ENCODE data around the gene SMARCB1.

The SMARCB1 gene

GRCh38 chr22:23754980-23755636 lies 31.7 kb upstream of the SMARCB1 start:
- Histone ChIP-seq H4K8ac (ENCODE audit: low read depth, low read length) (no peak overlapping the region), H3K18ac (ENCODE audit: low read length) (no peak overlapping the region), H3K4me1 (ENCODE audit: control insufficient read depth, low read depth, low read length) (no peaks in the 10 kb centered on the region), H2BK5ac (ENCODE audit: low read length) (no peak overlapping the region), H3K4me3 (ENCODE audit: low read length) (no peak overlapping the region), H3K79me2 (ENCODE audit: control insufficient read depth, insufficient read depth, low read length) (no peaks in the 10 kb centered on the region), H3K23ac (ENCODE audit: low read length) (no peak overlapping the region), H3K27ac (ENCODE audit: low read depth, low read length) (no peak overlapping the region), H4K5ac (ENCODE audit: low read length) (no peak overlapping the region), H3K36me3 (ENCODE audit: control insufficient read depth, insufficient read depth, low read length) (no peaks in the 10 kb centered on the region), H3K4ac (ENCODE audit: low read depth, low read length) (no peak overlapping the region), H3K9ac (ENCODE audit: low read length) (no peak overlapping the region), H3K27me3 (ENCODE audit: insufficient read depth, low read length, poor library complexity) (no peaks in the 10 kb centered on the region), H2BK120ac (ENCODE audit: low read depth, low read length) (no peak overlapping the region), H2BK15ac (replicated peaks; ENCODE audit: low read depth) (no peak overlapping the region), H3K4me2 (ENCODE audit: low read length) (no peak overlapping the region), H2AK5ac (ENCODE audit: low read length) (no peak overlapping the region), H3K79me1 (ENCODE audit: low read length) (no peaks in the 10 kb centered on the region), H3K56ac (ENCODE audit: low read length) (no peak overlapping the region)
- DNase-seq, result no peak
- WGBS (ENCODE audit: extremely low coverage, insufficient coverage, low lambda C conversion rate), result no CpG with 5 or more reads among the region's 6 CpGs

DNA sequence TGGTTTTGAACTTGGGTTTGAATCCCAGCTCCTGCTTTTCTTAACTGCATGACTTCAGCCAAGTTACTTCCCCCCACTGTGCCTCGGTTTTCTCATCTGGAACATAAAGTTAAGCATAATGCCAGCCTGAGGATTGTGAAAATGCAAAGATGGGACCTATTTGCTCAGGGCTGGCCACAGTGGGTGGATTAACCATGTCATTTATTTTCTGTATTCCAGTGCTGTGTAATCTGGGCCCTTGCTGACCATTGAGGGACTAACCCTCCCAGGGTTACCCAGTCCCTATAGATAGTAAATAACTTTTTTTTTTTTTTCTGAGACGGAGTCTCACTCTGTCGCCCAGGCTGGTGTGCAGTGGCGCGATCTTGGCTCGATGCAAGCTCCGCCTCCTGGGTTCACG lies 31.1 kb upstream of the SMARCB1 start:
- Histone ChIP-seq H2BK120ac (ENCODE audit: low read depth, low read length) (no peak overlapping the region), H2AK5ac (ENCODE audit: low read length) (no peak overlapping the region), H3K18ac (ENCODE audit: low read length) (no peak overlapping the region), H3K27me3 (ENCODE audit: insufficient read depth, low read length, poor library complexity) (no peaks in the 10 kb centered on the region), H3K4me1 (ENCODE audit: control insufficient read depth, low read depth, low read length) (no peaks in the 10 kb centered on the region), H3K4me2 (ENCODE audit: low read length) (no peak overlapping the region), H3K79me2 (ENCODE audit: control insufficient read depth, insufficient read depth, low read length) (no peaks in the 10 kb centered on the region), H3K79me1 (ENCODE audit: low read length) (no peaks in the 10 kb centered on the region), H3K36me3 (ENCODE audit: control insufficient read depth, insufficient read depth, low read length) (no peaks in the 10 kb centered on the region), H3K4me3 (ENCODE audit: low read length) (no peak overlapping the region), H3K56ac (ENCODE audit: low read length) (no peak overlapping the region), H3K4ac (ENCODE audit: low read depth, low read length) (no peak overlapping the region), H4K8ac (ENCODE audit: low read depth, low read length) (no peak overlapping the region), H3K27ac (ENCODE audit: low read depth, low read length) (no peak overlapping the region), H2BK5ac (ENCODE audit: low read length) (no peak overlapping the region), H2BK15ac (replicated peaks; ENCODE audit: low read depth) (no peak overlapping the region), H3K23ac (ENCODE audit: low read length) (no peak overlapping the region), H4K5ac (ENCODE audit: low read length) (no peak overlapping the region), H3K9ac (ENCODE audit: low read length) (no peak overlapping the region)
- DNase-seq, result no peak
- no CpG with 5 or more reads among the region's 8 CpGs for WGBS (ENCODE audit: extremely low coverage, insufficient coverage, low lambda C conversion rate)

- no peaks in the 10 kb centered on the region for H3K36me3 ChIP-seq (ENCODE audit: control insufficient read depth, insufficient read depth, low read length)
- H3K23ac ChIP-seq (ENCODE audit: low read length), result no peak overlapping the region
- no peak overlapping the region for H4K5ac ChIP-seq (ENCODE audit: low read length)
- no peak for DNase-seq
- H3K18ac ChIP-seq (ENCODE audit: low read length), result no peak overlapping the region
- no peak overlapping the region for H2BK15ac ChIP-seq (replicated peaks; ENCODE audit: low read depth)
- H3K4me3 ChIP-seq (ENCODE audit: low read length), result no peak overlapping the region
- no peak overlapping the region for H2BK120ac ChIP-seq (ENCODE audit: low read depth, low read length)
- H3K9ac ChIP-seq (ENCODE audit: low read length), result no peak overlapping the region
- WGBS (ENCODE audit: extremely low coverage, insufficient coverage, low lambda C conversion rate), result no CpG with 5 or more reads among the region's 4 CpGs
- no peaks in the 10 kb centered on the region for H3K79me2 ChIP-seq (ENCODE audit: control insufficient read depth, insufficient read depth, low read length)
- no peak overlapping the region for H3K4ac ChIP-seq (ENCODE audit: low read depth, low read length)
- no peak overlapping the region for H2BK5ac ChIP-seq (ENCODE audit: low read length)
- no peak overlapping the region for H3K56ac ChIP-seq (ENCODE audit: low read length)
- no peaks in the 10 kb centered on the region for H3K79me1 ChIP-seq (ENCODE audit: low read length)
- no peaks in the 10 kb centered on the region for H3K27me3 ChIP-seq (ENCODE audit: insufficient read depth, low read length, poor library complexity)
- H3K4me1 ChIP-seq (ENCODE audit: control insufficient read depth, low read depth, low read length), result no peaks in the 10 kb centered on the region
- H2AK5ac ChIP-seq (ENCODE audit: low read length), result no peak overlapping the region
- H4K8ac ChIP-seq (ENCODE audit: low read depth, low read length), result no peak overlapping the region
- no peak overlapping the region for H3K27ac ChIP-seq (ENCODE audit: low read depth, low read length)
- no peak overlapping the region for H3K4me2 ChIP-seq (ENCODE audit: low read length)
These were observed 29.9 kb upstream of the SMARCB1 start for GRCh38 chr22:23756891-23757290.

DNA sequence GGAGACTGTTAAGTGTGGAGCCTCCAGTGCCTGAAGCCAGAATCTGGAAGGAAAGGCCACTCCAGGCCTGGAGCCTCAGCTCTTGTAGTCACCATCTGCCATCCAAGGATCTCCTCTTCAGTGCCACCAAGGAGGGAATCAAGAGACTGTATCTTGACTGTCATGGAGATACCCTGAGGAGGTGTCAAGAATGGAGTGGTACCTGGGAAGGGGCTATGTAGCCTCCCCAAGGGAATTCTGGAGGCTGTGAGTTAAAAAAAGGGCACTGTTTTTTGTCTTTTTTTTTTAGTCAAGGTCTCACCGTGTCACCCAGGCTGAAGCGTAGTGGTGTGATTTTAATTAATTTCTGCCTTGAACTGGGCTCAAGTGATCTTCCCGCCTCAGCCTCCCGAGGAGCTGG lies 27.2 kb upstream of the SMARCB1 start:
- Histone ChIP-seq H3K36me3 (ENCODE audit: control insufficient read depth, insufficient read depth, low read length) (no peaks in the 10 kb centered on the region), H3K4ac (ENCODE audit: low read depth, low read length) (no peak overlapping the region), H3K56ac (ENCODE audit: low read length) (no peak overlapping the region), H3K79me2 (ENCODE audit: control insufficient read depth, insufficient read depth, low read length) (no peaks in the 10 kb centered on the region), H2BK5ac (ENCODE audit: low read length) (no peak overlapping the region), H3K23ac (ENCODE audit: low read length) (no peak overlapping the region), H3K27ac (ENCODE audit: low read depth, low read length) (no peak overlapping the region), H3K4me3 (ENCODE audit: low read length) (no peak overlapping the region), H2AK5ac (ENCODE audit: low read length) (no peak overlapping the region), H4K5ac (ENCODE audit: low read length) (no peak overlapping the region), H2BK15ac (replicated peaks; ENCODE audit: low read depth) (no peak overlapping the region), H3K18ac (ENCODE audit: low read length) (no peak overlapping the region), H3K79me1 (ENCODE audit: low read length) (no peaks in the 10 kb centered on the region), H3K9ac (ENCODE audit: low read length) (no peak overlapping the region), H3K4me1 (ENCODE audit: control insufficient read depth, low read depth, low read length) (peaks cover 10% of the 10 kb centered on the region), H4K8ac (ENCODE audit: low read depth, low read length) (no peak overlapping the region), H2BK120ac (ENCODE audit: low read depth, low read length) (no peak overlapping the region), H3K4me2 (ENCODE audit: low read length) (no peak overlapping the region), H3K27me3 (ENCODE audit: insufficient read depth, low read length, poor library complexity) (no peaks in the 10 kb centered on the region)
- no peak for DNase-seq
- WGBS (ENCODE audit: extremely low coverage, insufficient coverage, low lambda C conversion rate), result no CpG with 5 or more reads among the region's 4 CpGs

DNA sequence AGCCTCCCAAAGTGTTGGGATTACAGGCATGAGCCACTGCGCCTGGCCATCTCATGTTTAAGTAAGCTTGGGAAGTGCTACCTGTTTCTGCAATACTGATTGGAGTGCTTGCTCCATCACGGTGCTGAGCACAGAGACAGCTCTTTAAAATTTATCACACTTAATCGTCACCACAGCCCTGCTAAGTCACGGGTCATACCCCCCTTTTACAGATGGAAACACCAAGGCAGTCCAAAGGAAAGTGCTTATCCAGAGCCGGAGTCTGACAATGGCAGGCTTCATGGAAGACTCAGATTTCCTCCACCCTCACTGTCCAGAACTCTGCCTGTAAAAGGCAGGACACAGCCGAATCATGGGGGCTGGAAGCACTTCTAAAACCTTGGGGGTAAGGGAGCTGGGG lies 26.7 kb upstream of the SMARCB1 start:
- H3K56ac ChIP-seq (ENCODE audit: low read length), result no peak overlapping the region
- no peak overlapping the region for H3K4me2 ChIP-seq (ENCODE audit: low read length)
- H2BK5ac ChIP-seq (ENCODE audit: low read length), result no peak overlapping the region
- H3K27ac ChIP-seq (ENCODE audit: low read depth, low read length), result no peak overlapping the region
- WGBS (ENCODE audit: extremely low coverage, insufficient coverage, low lambda C conversion rate), result no CpG with 5 or more reads among the region's 6 CpGs
- no peak overlapping the region for H4K8ac ChIP-seq (ENCODE audit: low read depth, low read length)
- H3K18ac ChIP-seq (ENCODE audit: low read length), result no peak overlapping the region
- H3K27me3 ChIP-seq (ENCODE audit: insufficient read depth, low read length, poor library complexity), result no peaks in the 10 kb centered on the region
- no peaks in the 10 kb centered on the region for H3K79me1 ChIP-seq (ENCODE audit: low read length)
- no peak overlapping the region for H2BK120ac ChIP-seq (ENCODE audit: low read depth, low read length)
- no peak overlapping the region for H3K4me3 ChIP-seq (ENCODE audit: low read length)
- H3K36me3 ChIP-seq (ENCODE audit: control insufficient read depth, insufficient read depth, low read length), result no peaks in the 10 kb centered on the region
- H3K23ac ChIP-seq (ENCODE audit: low read length), result no peak overlapping the region
- no peak overlapping the region for H3K4ac ChIP-seq (ENCODE audit: low read depth, low read length)
- no peak overlapping the region for H2BK15ac ChIP-seq (replicated peaks; ENCODE audit: low read depth)
- no peak overlapping the region for H2AK5ac ChIP-seq (ENCODE audit: low read length)
- DNase-seq, result no peak
- H3K79me2 ChIP-seq (ENCODE audit: control insufficient read depth, insufficient read depth, low read length), result no peaks in the 10 kb centered on the region
- no peak overlapping the region for H4K5ac ChIP-seq (ENCODE audit: low read length)
- peaks cover 10% of the 10 kb centered on the region for H3K4me1 ChIP-seq (ENCODE audit: control insufficient read depth, low read depth, low read length)
- H3K9ac ChIP-seq (ENCODE audit: low read length), result no peak overlapping the region
